T1000 (cell line): ENCODE data around the gene MTREX.

Experiments
- DNase-seq: peaks from one replicate; lab custom pipeline; 2025; ENCODE audit warnings: mixed read lengths; lab: John Stamatoyannopoulos, UW

The MTREX gene

GRCh38 chr5:55472642-55473041 is 164.9 kb downstream of the MTREX start:
- DNase-seq: no peak
